ENCODE data around the gene CASP8. TPM values are rescaled to one million over a fixed set of nuclear protein-coding genes. Genes with fewer than 3 reads are reported as not detected.
A peak's percentile ranks its signal among the peaks of the same experiment; 100 is the strongest.

CASP8 gene
- 10 to 100 TPM; 31.1 to 48.8 TPM for total RNA-seq
- long read RNA-seq, partial matches to known transcripts, result 1 of 56 reads
- long read RNA-seq, other reads (novel, unspliced or antisense), result 49 of 56 reads

GRCh38 chr2:201260302-201260800 is at the start of gene CASP8:
TSS of gene CASP8 (plus strand) at chr2:201260536. CDS start at chr2:201266487, 5,951 bp downstream.
- ATAC-seq (no peak), DNase-seq (peak; percentile 44 to 45)
- intact Hi-C loops (cut with DNase I, micrococcal nuclease), result no loop called here

DNA sequence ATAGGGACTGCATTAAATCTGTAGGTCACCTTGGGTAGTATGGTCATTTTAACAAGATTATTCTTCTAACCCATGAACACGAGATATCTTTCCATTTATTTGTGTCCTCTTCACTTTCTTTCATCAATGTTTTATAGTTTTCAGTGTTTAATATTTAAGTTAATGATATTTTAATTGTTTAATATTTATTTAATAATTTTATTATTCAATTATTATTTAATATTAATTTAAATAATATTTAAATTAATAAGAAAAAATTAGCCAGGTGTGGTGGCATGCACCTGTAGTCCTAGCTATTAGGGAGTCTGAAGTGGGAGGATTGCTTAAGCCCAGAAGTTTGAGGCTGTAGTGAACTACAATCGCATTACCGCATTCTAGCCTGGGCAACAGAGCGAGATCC is 44.4 kb upstream of the CASP8 start:
- DNase-seq, result no peak
- no peak for ATAC-seq
- intact Hi-C loops (cut with DNase I, micrococcal nuclease), result no loop called here

DNA sequence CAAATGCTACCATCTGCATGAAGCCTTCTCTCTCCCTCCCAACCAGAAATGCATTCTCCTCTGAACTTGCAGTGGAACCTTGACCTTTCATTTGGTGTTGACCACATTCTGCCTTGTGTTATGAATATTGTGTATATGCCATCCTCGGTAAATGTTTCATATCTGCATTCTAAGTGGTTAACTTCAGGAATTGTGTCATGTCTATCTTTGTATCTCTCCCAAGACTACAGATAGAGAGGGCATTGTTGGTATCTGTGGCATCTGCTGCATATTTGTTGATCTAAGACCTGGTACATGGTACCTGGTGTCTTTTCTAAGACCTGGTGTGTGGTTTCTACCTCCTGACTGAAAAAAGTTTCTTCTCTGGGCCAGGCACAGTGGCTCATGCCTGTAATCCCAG is 43.4 kb upstream of the CASP8 start:
- ATAC-seq, result no peak
- DNase-seq, result no peak
- intact Hi-C loops (cut with DNase I, micrococcal nuclease), result no loop called here

DNA sequence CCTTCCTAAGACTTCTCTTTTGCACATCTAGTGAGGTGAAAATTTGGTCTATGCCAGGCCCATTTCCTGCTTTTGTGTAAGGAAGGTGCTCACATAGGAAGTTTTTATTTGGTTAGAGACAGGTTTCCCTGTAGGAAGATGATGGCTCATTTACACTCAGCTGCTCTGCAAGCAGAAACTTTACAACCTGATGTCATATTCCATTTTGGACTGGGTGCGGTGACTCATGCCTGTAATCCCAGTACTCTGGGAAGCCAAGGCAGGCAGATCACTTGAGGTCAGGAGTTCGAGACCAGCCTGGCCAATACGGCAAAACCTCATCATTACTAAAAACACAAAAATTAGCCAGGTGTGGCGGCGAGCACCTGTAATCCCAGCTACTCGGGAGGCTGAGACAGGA is 41.6 kb upstream of the CASP8 start:
- DNase-seq (peak in 1 of 2 donors; percentile 65), ATAC-seq (peak; percentile 74)
- intact Hi-C loops (cut with DNase I, micrococcal nuclease), result no loop called here

- peak; percentile 91 for ATAC-seq
- DNase-seq, result peak; percentile 45 to 83
- intact Hi-C loops (cut with DNase I, micrococcal nuclease), result no loop called here
Measured at GRCh38 chr2:201219328-201220096, 40.8 kb upstream of the CASP8 start.

- ATAC-seq, result peak; percentile 37
- peak; percentile 47 to 53 for DNase-seq
- intact Hi-C loops (cut with DNase I, micrococcal nuclease), result no loop called here
Measured at GRCh38 chr2:201220102-201220570, 40.2 kb upstream of the CASP8 start.

- intact Hi-C loops (cut with DNase I, micrococcal nuclease), result no loop called here
- ATAC-seq (no peak), DNase-seq (no peak)
Measured at GRCh38 chr2:201223089-201224073, 37.0 kb upstream of the CASP8 start.

DNA sequence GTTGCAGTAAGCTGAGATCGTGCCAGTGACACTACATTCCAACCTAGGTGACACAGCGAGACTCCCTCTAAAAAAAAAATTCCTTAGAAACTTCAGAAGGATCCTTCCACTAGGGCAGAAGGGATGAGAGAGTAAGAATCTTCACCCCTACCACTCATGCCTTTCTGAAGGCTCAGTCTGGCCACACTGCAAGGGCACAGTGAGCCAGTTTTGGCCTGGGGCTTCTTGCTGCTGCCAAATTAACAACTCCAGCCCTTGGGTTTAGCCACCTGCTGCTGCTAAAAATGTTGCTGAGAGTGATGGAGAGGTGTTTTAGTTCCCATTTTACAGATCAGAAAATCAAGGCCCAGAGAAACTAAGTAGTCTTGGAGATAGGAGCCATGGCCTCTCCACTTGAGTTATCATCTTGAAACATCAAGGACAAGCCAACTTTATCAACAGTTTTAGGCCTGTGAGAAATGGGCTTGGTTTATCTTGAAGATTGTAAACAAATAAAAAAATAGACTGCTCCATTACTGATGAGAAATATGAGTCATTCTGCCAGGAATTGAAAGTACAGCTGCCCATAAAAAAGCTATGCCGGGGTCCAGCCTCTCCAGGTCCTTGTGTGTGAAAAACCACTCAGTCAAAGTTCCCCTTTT is 31.9 kb upstream of the CASP8 start:
- no peak for ATAC-seq
- no peak for DNase-seq
- intact Hi-C loops (cut with DNase I, micrococcal nuclease), result no loop called here

GRCh38 chr2:201228912-201229290 is 31.4 kb upstream of the CASP8 start:
- ATAC-seq, result peak; percentile 15
- intact Hi-C loops (cut with DNase I, micrococcal nuclease), result no loop called here
- DNase-seq, result peak; percentile 27 to 53

GRCh38 chr2:201231781-201232466 is 28.4 kb upstream of the CASP8 start:
- peak; percentile 94 to 97 for DNase-seq
- ATAC-seq, result peak; percentile 73
- intact Hi-C loops (cut with DNase I, micrococcal nuclease), result no loop called here

DNA sequence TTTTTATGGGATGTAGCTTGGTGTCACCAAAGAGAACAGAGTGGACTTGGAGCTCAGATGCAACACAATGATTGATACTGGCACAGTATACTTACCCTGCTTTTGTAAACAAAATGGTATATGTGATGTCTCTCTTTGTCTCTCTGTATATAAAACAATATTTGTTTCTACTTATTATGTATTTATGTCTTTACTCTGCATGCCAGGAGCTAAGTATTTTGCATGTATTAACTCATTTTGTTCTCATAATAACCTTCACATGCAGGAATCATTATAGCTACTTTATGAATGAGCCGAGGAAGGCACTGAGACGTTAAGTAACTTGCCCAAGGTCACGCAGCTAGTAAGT is 27.9 kb upstream of the CASP8 start:
- ATAC-seq (no peak), DNase-seq (no peak)
- intact Hi-C loops (cut with DNase I, micrococcal nuclease), result no loop called here

GRCh38 chr2:201233192-201233811 is 27.0 kb upstream of the CASP8 start:
- intact Hi-C loops (cut with DNase I, micrococcal nuclease), result no loop called here
- ATAC-seq, result peak; percentile 90
- DNase-seq, result peak; percentile 87 to 94

- DNase-seq (peak; percentile 42), ATAC-seq (peak; percentile 16)
- intact Hi-C loops (cut with DNase I, micrococcal nuclease), result no loop called here
Measured at GRCh38 chr2:201233812-201234662, 26.3 kb upstream of the CASP8 start.

GRCh38 chr2:201234663-201235135 is 25.6 kb upstream of the CASP8 start:
- DNase-seq (no peak), ATAC-seq (no peak)
- intact Hi-C loops (cut with DNase I, micrococcal nuclease), result no loop called here

- ATAC-seq (no peak), DNase-seq (peak in 1 of 2 donors; percentile 36)
- intact Hi-C loops (cut with DNase I, micrococcal nuclease), result no loop called here
Measured at GRCh38 chr2:201235860-201236811, 24.2 kb upstream of the CASP8 start.

Measured in left colon (tissue), 2 donors.